HG03045 (cell line): ENCODE results near the gene KCNA4.
"Not testable (repeated sequence)": the region's sequence is repeated elsewhere in the genome, so short reads cannot be mapped to it uniquely, and the experiment has no call there.

Source experiments
- ATAC-seq: cut with Tn5 transposase; IDR thresholded peaks from one replicate; pipeline ENCODE4 v1.9.1; 2021; ENCODE audit warnings: mild to moderate bottlenecking, moderate library complexity; ENCODE audit not compliant: unreplicated experiment

The KCNA4 gene

GRCh38 chr11:30000986-30001750 lies 15.7 kb downstream of the KCNA4 start:
- no peak for ATAC-seq

GRCh38 chr11:29996016-29996415 lies 20.8 kb downstream of the KCNA4 start:
- no peak for ATAC-seq

- no peak for ATAC-seq
These were observed 27.5 kb downstream of the KCNA4 start for GRCh38 chr11:29989174-29989970.

GRCh38 chr11:29985248-29985647 lies 31.6 kb downstream of the KCNA4 start:
- no peak for ATAC-seq

GRCh38 chr11:29984544-29984943 lies 32.3 kb downstream of the KCNA4 start:
- ATAC-seq: no peak

- no peak for ATAC-seq
These were observed 38.3 kb downstream of the KCNA4 start for GRCh38 chr11:29978549-29978948.

GRCh38 chr11:29975580-29975979 lies 41.2 kb downstream of the KCNA4 start:
- ATAC-seq: not testable (repeated sequence)

- no peak for ATAC-seq
These were observed 53.0 kb downstream of the KCNA4 start for GRCh38 chr11:29963796-29964195.

GRCh38 chr11:29963036-29963435 lies 53.8 kb downstream of the KCNA4 start:
- no peak for ATAC-seq

GRCh38 chr11:29962243-29962642 lies 54.6 kb downstream of the KCNA4 start:
- no peak for ATAC-seq
